GM19025 (cell line): ENCODE data around the gene EXOSC7.
"Not testable (repeated sequence)": the region's sequence is repeated elsewhere in the genome, so short reads cannot be mapped to it uniquely, and the experiment has no call there.

ENCODE experiments used
- ATAC-seq: cut with Tn5 transposase; IDR thresholded peaks from one replicate; pipeline ENCODE4 v1.9.1; 2021; ENCODE audit warnings: mild to moderate bottlenecking, low read depth, moderate library complexity; ENCODE audit not compliant: unreplicated experiment

EXOSC7 gene

GRCh38 chr3:45051685-45052084 is 75.6 kb downstream of the EXOSC7 start:
- no peak for ATAC-seq

- not testable (repeated sequence) for ATAC-seq
Observed at GRCh38 chr3:45053805-45054195, 77.8 kb downstream of the EXOSC7 start.

- no peak for ATAC-seq
Observed at GRCh38 chr3:45054196-45054857, 78.3 kb downstream of the EXOSC7 start.

- no peak for ATAC-seq
Observed at GRCh38 chr3:45055032-45055410, 79.0 kb downstream of the EXOSC7 start.

- ATAC-seq: no peak
Observed at GRCh38 chr3:45055411-45056143, 79.5 kb downstream of the EXOSC7 start.

- ATAC-seq: no peak
Observed at GRCh38 chr3:45056608-45057301, 80.7 kb downstream of the EXOSC7 start.

GRCh38 chr3:45057557-45057956 is 81.5 kb downstream of the EXOSC7 start:
- no peak for ATAC-seq

GRCh38 chr3:45059132-45059531 is 83.1 kb downstream of the EXOSC7 start:
- no peak for ATAC-seq

GRCh38 chr3:45060165-45060892 is 84.3 kb downstream of the EXOSC7 start:
- ATAC-seq: no peak
